GM19324 (cell line): Measurements from ENCODE around the gene THAP4.
"Not testable (repeated sequence)": the region's sequence is repeated elsewhere in the genome, so short reads cannot be mapped to it uniquely, and the experiment has no call there.

Source experiments
- ATAC-seq: cut with Tn5 transposase; IDR thresholded peaks from one replicate; pipeline ENCODE4 v1.9.1; 2021; ENCODE audit warnings: mild to moderate bottlenecking, moderate library complexity; ENCODE audit not compliant: unreplicated experiment, low FRiP score

THAP4 gene

DNA sequence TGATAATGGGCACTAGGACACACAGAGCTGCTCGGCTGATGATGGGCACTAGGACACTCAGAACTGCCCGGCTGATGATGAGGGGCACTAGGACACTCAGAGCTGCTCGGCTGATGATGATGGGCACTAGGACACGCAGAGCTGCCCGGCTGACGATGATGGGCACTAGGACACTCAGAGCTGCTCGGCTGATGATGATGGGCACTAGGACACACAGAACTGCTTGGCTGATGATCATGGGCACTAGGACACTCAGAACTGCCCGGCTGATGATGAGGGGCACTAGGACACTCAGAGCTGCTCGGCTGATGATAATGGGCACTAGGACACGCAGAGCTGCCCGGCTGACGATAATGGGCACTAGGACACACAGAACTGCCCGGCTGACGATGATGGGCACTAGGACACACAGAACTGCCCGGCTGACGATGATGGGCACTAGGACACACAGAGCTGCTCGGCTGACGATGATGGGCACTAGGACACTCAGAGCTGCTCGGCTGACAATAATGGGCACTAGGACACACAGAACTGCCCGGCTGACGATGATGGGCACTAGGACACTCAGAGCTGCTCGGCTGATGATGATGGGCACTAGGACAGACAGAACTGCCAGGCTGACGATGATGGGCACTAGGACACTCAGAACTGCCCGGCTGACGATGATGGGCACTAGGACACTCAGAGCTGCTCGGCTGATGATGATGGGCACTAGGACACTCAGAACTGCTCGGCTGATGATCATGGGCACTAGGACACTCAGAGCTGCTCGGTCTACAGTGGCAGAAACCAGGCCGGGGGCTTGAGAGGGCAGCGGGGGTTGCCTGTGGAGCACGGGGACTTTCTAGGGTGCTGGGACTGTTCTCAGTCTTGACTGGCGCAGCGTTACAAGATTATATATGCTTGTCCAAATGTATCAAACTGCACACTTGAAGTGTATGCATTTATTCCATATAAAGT, 46.2 kb downstream of the THAP4 start:
- not testable (repeated sequence) for ATAC-seq

DNA sequence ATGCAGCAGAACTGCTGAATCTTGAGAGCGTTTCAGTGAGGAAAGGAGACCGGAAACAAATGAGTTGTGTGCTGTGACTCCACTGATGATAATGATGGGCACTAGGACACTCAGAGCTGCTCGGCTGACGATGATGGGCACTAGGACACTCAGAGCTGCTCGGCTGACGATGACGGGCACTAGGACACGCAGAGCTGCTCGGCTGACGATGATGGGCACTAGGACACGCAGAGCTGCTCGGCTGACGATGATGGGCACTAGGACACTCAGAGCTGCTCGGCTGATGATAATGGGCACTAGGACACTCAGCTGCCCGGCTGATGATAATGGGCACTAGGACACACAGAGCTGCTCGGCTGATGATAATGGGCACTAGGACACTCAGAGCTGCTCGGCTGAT, 47.1 kb downstream of the THAP4 start:
- not testable (repeated sequence) for ATAC-seq

DNA sequence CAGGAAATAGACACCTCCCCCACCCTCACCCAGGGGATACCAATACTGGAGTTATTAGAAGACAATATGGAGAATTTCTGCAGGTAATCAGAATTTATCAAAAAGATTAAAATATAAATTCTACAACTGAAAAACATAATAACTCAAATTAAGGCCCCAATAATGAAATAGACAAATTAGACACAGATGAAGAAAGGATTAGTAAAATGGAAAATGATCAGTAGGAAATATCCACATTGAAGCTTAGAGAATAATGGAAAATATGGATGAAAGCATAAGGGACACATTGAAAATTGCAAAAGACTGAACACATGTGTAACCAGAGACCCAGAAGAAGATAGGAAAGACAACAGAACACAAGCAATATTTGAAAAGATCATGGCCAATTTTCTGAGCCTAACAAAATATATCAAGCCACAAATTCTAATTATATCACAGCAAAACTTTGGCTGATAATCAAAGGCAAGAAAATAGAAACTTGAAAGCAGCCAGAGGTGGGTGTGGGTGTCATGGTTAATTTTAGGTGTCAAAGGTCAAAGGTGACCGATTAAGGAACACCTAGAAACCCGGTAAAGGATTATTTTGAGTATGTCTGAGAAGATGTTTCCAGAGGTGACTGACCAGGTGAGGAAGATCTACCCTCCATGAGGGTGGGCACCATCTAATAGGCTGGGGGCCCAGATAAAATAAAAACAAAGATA, 50.2 kb downstream of the THAP4 start:
- no peak for ATAC-seq

DNA sequence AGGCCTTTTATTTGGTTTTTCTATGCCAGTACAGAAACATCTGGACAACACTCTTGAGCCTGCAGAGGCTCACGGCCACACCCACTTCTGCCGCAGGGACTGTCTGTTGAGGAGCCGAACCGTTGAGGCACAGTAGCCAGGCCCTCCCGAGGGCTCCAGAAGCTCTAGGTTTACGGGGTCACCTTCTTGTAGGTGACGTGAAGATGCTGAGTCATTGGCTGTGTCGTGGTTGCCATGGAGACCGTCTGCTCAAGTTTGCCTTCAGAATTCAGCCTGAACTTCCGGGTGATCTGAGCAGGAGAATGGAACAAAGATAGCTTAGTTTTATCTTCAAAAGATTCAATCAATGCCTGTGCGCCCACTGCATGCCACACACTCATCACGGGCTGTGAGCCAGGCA, 52.5 kb downstream of the THAP4 start:
- ATAC-seq, result no peak

DNA sequence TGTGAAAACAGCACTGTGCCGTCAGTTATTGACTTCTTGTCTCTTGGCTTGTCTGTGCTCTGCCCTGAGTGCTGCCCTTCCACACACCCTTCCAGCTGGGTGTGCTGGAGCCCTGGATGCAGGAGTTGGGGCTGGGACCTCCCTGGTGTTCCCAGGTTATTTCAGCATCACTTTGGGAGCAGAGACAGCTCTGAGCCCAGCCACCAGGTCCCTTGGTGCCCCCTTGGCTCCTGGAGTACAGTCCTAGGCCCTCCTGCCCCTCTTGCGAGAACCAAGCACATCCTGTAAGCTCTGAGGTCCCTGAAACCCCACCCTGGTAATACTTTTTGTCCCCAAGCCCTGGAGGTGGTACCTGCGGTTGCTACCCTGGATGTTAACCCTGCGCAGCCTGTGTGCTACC, 54.2 kb downstream of the THAP4 start:
- no peak for ATAC-seq

DNA sequence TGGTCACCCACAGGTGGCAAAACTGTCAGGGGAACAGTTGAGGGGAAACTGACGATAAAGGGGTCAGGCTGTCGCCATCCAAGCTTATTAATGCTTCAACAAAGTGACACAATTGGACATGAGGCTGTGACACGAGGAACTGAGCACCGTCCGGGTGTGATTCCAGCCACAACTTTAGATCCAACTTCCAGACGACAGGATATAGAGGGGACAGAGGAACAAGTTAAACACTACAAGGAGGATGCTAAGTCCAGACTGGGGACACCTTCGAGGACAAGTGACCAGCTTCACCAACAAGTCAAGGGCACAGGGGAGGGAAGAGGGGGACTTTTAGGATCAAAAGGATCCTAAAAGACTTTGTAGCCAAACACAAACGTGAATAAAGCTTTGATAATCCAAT, 54.6 kb downstream of the THAP4 start:
- no peak for ATAC-seq

DNA sequence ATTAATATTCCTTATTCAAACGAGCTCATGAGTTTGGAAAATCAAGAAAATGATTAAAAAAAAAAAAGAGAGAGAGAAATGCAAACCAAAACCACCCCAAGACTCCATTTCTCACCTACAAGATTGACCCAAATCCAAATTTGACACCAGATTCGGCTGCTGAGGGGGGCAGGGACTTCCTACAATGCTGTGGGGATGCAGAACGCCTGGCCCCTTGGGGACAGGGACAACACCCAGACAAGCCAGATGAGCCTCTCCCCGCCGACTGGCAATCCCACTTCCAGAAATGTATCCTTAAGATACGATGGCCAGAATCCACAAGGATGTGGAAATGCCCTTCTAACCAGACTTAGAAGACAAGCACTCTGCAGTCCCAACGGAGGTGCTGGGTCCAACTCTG, 57.7 kb downstream of the THAP4 start:
- no peak for ATAC-seq

DNA sequence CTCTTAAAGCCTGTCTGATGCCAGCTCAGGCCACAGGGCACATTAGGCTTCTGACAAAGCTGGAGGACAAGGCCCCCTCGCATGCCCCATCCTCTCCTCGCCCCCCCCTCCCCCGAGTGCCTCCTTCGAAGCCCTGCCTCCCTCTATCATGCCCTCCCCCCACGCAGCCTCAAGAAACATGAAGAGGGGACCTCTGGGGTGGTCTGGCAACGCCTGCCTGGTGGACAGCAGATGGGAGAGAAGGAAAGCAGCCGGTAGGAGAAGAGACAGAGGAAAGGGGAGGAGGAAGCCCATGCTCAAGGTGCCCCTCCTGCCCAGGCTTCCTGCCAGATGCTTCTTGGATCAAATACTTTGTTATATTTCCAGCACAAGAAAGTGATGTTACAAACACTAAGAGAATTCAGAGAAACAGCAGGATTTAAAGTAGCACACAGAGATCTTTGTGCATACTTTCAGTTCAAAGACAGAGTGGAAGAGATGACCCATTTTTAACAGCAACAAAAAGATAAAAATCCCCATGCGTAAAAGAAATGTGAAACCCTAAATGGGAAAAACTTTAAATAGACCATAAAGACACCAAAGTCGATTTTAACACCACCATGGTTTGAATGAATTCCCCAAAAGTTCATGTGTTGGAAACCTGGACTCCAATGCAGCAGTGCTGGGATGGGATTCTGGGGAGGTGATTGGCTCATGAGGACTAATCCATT, 59.4 kb downstream of the THAP4 start:
- no peak for ATAC-seq

DNA sequence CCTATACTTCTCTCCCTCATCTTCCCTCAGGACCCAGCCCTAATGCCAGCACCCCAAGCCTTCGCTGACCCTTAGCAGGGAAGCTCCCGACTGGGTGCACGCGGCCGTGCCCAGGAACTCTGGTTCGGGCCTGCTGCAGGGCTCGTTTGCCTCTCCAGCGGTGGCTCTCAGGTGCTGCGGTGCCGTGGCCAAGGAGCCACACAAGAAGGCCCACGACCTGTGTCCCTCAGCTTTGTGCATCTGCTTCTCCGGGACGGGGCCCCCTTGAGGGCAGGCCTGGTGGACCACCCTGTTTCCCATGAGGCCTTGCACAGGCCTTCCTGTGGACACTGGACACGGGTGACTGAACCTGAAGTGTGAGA, 60.7 kb downstream of the THAP4 start:
- no peak for ATAC-seq

DNA sequence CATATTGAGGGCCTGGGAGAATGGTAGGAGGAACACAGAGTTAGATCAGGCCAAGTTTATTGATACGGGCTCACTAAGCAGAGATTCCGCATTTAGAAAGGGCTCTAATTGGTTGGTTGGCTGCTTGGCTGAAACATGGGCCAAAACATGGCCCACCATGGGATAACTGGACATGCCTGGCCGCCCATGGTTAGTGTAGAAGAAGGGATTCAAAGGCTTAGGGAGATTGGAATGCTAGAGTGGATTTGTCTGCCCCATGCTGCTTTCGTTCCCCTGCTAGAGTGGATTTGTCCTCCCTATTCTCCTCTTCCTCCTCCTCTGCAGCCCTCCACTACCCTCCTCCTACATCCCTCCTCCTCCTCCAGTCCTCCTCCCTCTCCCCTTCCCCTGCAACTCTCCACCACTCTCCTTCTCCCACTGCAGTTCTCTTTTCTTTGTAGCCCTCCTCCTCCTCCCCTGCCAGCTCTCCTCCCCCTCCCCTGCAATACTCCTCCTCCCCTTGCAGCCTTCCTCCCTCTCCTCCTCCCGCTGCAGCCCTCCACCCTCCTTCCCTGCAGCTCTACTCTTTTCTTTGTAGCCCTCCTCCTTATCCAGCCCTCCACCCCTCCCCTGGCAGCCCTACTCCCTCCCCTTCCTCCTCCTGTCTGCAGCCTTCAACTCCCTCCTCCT, 61.2 kb downstream of the THAP4 start:
- ATAC-seq, result no peak

DNA sequence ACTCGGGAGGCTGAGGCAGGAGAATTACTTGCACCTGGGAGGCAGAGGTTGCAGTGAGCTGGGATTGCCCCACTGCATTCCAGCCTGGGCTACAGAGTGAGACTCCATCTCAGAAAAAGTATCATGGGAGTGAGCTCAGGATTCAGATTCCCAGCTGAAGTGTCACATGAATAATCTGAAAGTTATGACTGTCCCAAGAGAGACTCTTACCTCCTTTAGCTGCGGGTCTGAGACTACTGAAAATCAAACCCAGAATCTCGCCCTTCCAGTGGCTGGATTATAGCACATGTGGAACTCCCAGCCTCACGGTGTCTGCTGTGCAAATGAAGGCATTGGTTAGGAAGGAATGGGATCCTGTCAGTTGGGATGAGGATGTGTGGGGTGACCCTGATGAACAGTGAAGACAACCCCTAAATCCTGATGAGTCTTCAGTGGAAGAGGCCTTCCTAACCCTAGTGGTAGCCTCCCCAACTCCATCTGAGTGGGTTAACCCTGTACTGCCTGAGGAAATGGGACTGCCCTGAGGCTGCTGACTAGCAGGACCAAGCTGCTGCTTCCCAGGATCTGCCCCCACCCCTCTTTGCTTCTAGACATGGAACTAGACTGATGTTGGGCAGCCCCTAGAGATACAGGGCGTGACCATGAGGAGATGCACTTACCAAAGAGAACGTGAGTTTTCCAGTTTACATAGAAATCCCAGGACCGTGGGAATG, 61.9 kb downstream of the THAP4 start:
- ATAC-seq, result no peak

DNA sequence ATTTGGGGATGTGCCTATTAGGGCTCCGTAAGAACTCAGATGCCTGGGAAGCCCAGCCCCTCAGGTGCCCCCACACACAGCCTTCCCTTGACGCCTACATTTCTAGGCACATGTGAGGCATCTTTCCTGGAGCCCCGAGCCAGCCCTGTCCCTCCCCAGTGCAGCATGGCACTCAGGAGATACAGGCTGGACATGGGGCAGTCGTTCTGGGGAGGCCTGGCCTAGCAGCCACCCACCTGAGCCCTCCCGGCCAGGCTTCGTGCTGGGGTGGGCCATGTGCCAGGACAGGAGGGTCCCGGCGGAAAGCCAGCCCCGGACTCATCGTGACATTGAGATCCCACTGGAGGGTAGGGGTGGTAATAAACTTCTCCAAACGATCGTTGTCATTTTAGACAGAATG, 63.2 kb downstream of the THAP4 start:
- no peak for ATAC-seq

DNA sequence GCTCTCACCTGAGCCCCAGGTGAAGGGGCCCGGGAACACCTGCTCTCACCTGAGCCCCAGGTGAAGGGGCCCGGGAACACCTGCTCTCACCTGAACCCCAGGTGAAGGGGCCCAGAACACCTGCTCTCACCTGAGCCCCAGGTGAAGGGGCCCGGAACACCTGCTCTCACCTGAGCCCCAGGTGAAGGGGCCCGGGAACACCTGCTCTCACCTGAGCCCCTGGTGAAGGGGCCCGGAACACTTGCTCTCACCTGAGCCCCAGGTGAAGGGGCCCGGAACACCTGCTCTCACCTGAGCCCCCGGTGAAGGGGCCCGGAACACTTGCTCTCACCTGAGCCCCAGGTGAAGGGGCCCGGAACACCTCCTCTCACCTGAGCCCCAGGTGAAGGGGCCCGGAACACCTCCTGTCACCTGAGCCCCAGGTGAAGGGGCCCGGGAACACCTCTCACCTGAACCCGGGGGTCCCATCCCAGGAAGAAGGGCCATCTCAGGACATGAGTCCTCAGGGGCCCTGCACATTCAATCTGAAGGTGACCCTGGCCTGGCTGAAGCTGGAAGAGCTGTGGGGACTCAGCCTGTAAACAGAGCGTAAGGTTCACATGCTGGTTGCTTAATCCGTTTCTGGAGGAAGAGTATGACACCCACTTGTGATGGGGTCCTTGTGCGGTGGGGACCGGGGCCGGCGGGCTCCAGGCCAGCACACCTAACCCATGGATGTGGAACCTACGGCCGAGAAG, 63.9 kb downstream of the THAP4 start:
- ATAC-seq, result not testable (repeated sequence)

DNA sequence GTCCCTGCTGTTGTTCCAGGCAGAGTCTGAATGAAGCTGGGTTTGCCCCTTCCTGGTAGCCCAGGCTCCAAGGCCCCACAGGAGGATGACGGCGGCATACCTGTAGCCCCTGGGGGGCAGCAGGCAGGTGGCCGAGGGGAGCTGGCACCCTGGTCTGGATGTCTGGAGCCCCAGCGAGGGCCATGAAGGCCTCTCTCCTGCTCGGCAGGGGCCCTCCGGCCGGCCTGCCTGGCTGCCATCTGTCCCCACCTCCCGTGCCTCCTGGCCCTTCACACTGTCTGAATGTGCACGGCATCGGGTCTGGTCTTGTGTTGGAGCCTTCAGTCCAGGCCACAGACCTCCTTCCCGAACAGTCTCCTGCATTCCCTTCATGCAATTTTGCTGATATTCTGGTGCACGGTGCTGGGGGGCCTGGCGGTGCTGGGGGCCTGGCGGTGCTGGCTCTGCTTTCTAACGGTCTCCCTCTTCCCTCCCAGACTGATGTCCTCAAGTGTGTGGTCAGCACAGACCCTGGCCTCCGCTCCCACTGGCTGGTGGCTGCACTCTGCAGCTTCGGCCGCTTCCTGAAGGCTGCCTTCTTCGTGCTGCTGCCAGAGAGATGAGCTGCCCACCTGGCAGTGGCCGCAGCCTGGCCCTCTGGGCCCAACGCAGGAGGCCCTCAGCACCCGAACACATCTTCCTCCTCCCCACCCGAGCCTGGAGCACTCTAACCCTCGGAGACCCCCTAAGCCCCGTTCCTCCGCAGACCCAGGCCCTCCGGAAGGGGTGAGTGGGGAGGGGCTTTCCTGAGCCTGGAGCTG, 64.9 kb downstream of the THAP4 start:
- ATAC-seq, result no peak

DNA sequence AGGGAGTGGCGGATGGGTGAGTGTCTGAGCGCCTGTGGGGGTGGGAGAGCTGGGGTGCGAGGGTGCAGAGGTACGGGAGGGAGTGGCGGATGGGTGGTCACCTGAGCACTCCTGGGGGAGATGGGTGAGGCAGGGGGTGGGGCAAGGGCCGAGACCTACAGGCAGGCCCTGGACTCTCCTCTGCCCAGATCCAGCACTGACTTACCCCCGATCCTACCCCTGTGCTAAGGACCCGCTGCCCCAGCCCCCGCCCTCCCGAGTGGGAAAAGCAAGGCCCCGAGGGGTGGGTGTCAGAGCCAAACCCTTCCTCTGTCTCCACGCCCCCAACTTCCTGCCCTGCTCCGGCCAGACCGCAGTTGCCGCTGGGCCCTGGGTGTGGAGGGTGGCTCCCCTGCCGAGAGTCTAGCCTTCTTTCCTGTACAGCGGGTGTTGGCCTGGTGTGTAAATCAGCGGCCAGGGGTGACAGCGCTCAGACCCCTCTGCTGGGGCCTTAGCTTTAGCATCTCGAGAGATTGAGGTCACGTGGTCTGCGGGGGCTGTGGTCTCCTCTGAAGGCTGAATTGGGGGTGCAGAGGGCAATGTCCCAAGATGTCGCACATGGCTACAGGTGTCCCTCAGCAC, 65.9 kb downstream of the THAP4 start:
- no peak for ATAC-seq

DNA sequence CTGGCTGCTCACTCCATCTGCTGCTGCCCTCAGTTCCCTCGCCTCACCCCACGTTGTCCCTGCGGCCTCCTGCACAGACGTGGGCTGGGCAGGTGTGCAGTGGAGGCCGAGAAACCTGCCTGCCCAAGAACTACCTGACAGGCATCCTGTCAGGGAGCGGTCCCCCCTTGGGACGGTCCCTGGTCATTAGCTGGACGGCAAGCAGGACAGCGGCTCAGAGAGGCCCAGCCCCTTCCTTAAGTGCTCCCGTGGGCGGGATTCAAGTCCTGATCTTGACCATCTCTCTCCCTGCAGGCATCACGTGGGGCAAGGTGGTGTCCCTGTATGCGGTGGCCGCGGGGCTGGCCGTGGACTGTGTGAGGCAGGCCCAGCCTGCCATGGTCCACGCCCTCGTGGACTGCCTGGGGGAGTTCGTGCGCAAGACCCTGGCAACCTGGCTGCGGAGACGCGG, 67.1 kb downstream of the THAP4 start:
- ATAC-seq, result no peak

DNA sequence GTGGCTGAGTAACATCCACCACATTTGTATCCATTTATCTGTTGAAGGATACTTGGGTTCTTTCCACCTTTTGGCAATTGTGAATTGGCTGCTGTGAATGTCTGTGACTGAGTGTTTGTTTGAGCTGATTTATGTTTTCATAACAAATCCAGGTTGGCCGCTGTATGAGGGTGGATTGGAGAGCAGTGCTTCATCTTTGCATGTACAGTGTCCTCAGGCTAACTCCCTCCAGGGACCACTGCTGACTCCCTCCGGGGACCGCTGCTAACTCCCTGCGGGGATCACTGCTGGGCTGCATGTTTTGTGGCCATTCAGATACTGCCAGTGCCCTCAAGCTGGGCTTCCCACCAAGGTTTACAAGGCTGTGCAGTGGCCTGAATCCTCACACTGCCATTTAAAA, 68.2 kb downstream of the THAP4 start:
- ATAC-seq, result no peak

DNA sequence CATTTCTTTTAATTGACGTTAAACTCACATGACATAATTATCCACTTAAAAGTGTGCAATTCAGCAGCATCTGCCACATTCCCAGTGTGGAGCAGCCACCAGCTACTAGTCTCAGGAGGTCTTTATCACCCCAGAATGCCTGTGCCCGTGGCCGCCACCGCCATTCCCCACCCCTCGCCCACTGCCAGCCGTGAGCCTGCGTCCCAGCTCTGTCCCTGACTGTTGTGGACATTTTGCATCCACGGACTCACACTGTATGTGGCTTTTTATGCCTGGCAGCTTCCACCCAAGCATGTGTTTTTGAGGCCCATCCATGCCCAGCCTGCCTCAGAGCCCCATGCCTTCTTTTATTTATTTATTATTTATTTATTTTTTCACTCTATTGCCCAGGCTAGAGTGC, 69.2 kb downstream of the THAP4 start:
- ATAC-seq, result no peak
